HepG2 (cell line): Measurements from ENCODE around the gene NRN1L. TPM values are rescaled to one million over a fixed set of nuclear protein-coding genes. Genes with fewer than 3 reads are reported as not detected.

Experiments
- AKAP8 ChIP-seq: sonication (generic); formaldehyde crosslinking; IDR thresholded peaks from 2 replicates; pipeline ENCODE4 v1.5.1; 2020; ENCODE audit warnings: mild to moderate bottlenecking, missing genetic modification reagents
- HNRNPK ChIP-seq: fragments of 200-400 bp; formaldehyde crosslinking; IDR thresholded peaks from 2 replicates; pipeline ENCODE4 v1.6.1; 2018; ENCODE audit warnings: low read length, low read depth, moderate library complexity, mild to moderate bottlenecking; ENCODE audit not compliant: poor library complexity, severe bottlenecking
- JUND ChIP-seq: sonication (generic); formaldehyde crosslinking; IDR thresholded peaks from 2 replicates; pipeline ENCODE4 v1.8.0; 2022; ENCODE audit warnings: mild to moderate bottlenecking, missing genetic modification reagents
- MXD4 ChIP-seq: IDR thresholded peaks from 2 replicates; pipeline ENCODE4 v1.6.1; 2016; ENCODE audit warnings: mild to moderate bottlenecking, missing biosample characterization, missing genetic modification reagents
- NFE2L2 ChIP-seq: fragments of 150-350 bp; IDR thresholded peaks from 2 replicates; pipeline ENCODE4 v1.6.1; 2014; ENCODE audit warnings: low read length
- NPAS2 ChIP-seq: sonication (generic); formaldehyde crosslinking; IDR thresholded peaks from 2 replicates; pipeline ENCODE4 v1.8.0; 2022; ENCODE audit warnings: mild to moderate bottlenecking, missing genetic modification reagents, borderline replicate concordance
- PITX1 ChIP-seq: sonication (generic); formaldehyde crosslinking; IDR thresholded peaks from 2 replicates; pipeline ENCODE4 v1.5.1; 2020; ENCODE audit warnings: mild to moderate bottlenecking, missing genetic modification reagents
- SAP130 ChIP-seq: IDR thresholded peaks from 2 replicates; pipeline ENCODE4 v1.6.1; 2016; ENCODE audit warnings: low read depth
- SIX4 ChIP-seq: sonication (generic); formaldehyde crosslinking; IDR thresholded peaks from 2 replicates; pipeline ENCODE4 v1.4.0; 2020; ENCODE audit warnings: missing genetic modification reagents
- SMC3 ChIP-seq: IDR thresholded peaks from 2 replicates; pipeline ENCODE4 v1.6.1; 2011; ENCODE audit warnings: low read length, improper control_type of control experiment
- SP5 ChIP-seq: IDR thresholded peaks from 2 replicates; pipeline ENCODE4 v1.6.1; 2016; ENCODE audit warnings: low read depth, borderline replicate concordance
- TMF1 ChIP-seq: sonication (generic); formaldehyde crosslinking; IDR thresholded peaks from 2 replicates; pipeline ENCODE4 v1.8.1; 2022; ENCODE audit warnings: low read depth, missing genetic modification reagents
- WIZ ChIP-seq: sonication (generic); formaldehyde crosslinking; IDR thresholded peaks from 2 replicates; pipeline ENCODE4 v1.5.1; 2020; ENCODE audit warnings: mild to moderate bottlenecking, missing genetic modification reagents
- ZBTB38 ChIP-seq: sonication (generic); formaldehyde crosslinking; IDR thresholded peaks from 2 replicates; pipeline ENCODE4 v1.5.1; 2020; ENCODE audit warnings: mild to moderate bottlenecking, missing genetic modification reagents
- ZNF12 ChIP-seq: sonication (generic); formaldehyde crosslinking; IDR thresholded peaks from 2 replicates; pipeline ENCODE4 v1.5.0; 2020; ENCODE audit warnings: missing genetic modification reagents
- ZNF510 ChIP-seq: sonication (generic); formaldehyde crosslinking; IDR thresholded peaks from 2 replicates; pipeline ENCODE4 v1.4.0; 2020; ENCODE audit warnings: low read depth, mild to moderate bottlenecking, missing genetic modification reagents
- ZNF550 ChIP-seq: sonication (generic); formaldehyde crosslinking; IDR thresholded peaks from 2 replicates; pipeline ENCODE4 v1.4.0; 2020; ENCODE audit warnings: mild to moderate bottlenecking, missing genetic modification reagents, borderline replicate concordance
- ZNF766 ChIP-seq: sonication (generic); formaldehyde crosslinking; IDR thresholded peaks from 2 replicates; pipeline ENCODE4 v1.5.0; 2020; ENCODE audit warnings: missing genetic modification reagents, borderline replicate concordance
- ZSCAN22 ChIP-seq: sonication (generic); formaldehyde crosslinking; IDR thresholded peaks from 2 replicates; pipeline ENCODE4 v1.4.0; 2020; ENCODE audit warnings: mild to moderate bottlenecking, missing genetic modification reagents
- polyA plus RNA-seq, 8 experiments: library from polyadenylated mRNA; depleted of rRNA in 3 of 8; stranded (reverse) in 7 of 8; unstranded in 1 of 8; fragments of >200 nt; fragmentation: Illumina TruSeq in 4 of 8; extraction: Trizol in 4 of 8; gene quantifications; 2 replicates each; pipeline versions ENCODE4 v1.2.1 to v1.2.3, GENCODE V29; 2011 to 2016; ENCODE audit warnings: low read depth in 4 of 8, missing spikeins in 1 of 8, mixed read lengths in 1 of 8; ENCODE audit not compliant: insufficient read depth in 1 of 8
- total RNA-seq, 5 experiments: library from RNA; depleted of rRNA; stranded (reverse); fragments of >200 nt; fragmentation: Illumina TruSeq; extraction: Trizol; gene quantifications; 2 replicates each; pipeline ENCODE4 v1.2.3, GENCODE V29; 2016; ENCODE audit warnings: low read depth in 1 of 5
- TF ChIP-seq, protein P1 (sequence below): sonication (generic); formaldehyde crosslinking; IDR thresholded peaks from 2 replicates; pipeline ENCODE4 v1.9.0; 2022; ENCODE audit warnings: missing genetic modification reagents, mild to moderate bottlenecking, borderline replicate concordance
- TF ChIP-seq, protein P2 (sequence below): sonication (generic); formaldehyde crosslinking; IDR thresholded peaks from 2 replicates; pipeline ENCODE4 v1.4.0; 2020; ENCODE audit warnings: missing genetic modification reagents
- TF ChIP-seq, protein P3 (sequence below): sonication (generic); formaldehyde crosslinking; IDR thresholded peaks from 2 replicates; pipeline ENCODE4 v1.4.0; 2020; ENCODE audit warnings: missing genetic modification reagents, borderline replicate concordance

The NRN1L gene
- total and polyA plus RNA-seq, 2 of the 13 experiments (the other 11 are each of a cell fraction or from before 2014, with no cell fraction given), result 0.53 to 1.2 TPM

- TF ChIP-seq SMC3, result no peak
- no peak for TF ChIP-seq ZNF766
- no peak for TF ChIP-seq ZNF12 (CRISPR knock-in tag)
- 0 out of 2 replicates have a peak, but pooled peaks have one; percentile 32 for TF ChIP-seq PITX1
- TF ChIP-seq ZBTB38, result peak; percentile 4; the same call in 1 of the 2 replicates
- no peak for TF ChIP-seq ZNF510 (CRISPR knock-in tag)
- no peak for TF ChIP-seq AKAP8 (CRISPR knock-in tag)
- TF ChIP-seq JUND, result no peak
- 0 out of 2 replicates have a peak, but pooled peaks have one; percentile 17 for TF ChIP-seq ZSCAN22 (CRISPR knock-in tag)
- no peak for TF ChIP-seq TMF1 (CRISPR knock-in tag)
- no peak for TF ChIP-seq HNRNPK
- TF ChIP-seq SIX4 (CRISPR knock-in tag), result no peak
- TF ChIP-seq WIZ (CRISPR knock-in tag), result no peak
- TF ChIP-seq, protein P1, sequence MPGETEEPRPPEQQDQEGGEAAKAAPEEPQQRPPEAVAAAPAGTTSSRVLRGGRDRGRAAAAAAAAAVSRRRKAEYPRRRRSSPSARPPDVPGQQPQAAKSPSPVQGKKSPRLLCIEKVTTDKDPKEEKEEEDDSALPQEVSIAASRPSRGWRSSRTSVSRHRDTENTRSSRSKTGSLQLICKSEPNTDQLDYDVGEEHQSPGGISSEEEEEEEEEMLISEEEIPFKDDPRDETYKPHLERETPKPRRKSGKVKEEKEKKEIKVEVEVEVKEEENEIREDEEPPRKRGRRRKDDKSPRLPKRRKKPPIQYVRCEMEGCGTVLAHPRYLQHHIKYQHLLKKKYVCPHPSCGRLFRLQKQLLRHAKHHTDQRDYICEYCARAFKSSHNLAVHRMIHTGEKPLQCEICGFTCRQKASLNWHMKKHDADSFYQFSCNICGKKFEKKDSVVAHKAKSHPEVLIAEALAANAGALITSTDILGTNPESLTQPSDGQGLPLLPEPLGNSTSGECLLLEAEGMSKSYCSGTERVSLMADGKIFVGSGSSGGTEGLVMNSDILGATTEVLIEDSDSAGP, result 0 out of 2 replicates have a peak, but pooled peaks have one; percentile 12
- TF ChIP-seq, protein P2, sequence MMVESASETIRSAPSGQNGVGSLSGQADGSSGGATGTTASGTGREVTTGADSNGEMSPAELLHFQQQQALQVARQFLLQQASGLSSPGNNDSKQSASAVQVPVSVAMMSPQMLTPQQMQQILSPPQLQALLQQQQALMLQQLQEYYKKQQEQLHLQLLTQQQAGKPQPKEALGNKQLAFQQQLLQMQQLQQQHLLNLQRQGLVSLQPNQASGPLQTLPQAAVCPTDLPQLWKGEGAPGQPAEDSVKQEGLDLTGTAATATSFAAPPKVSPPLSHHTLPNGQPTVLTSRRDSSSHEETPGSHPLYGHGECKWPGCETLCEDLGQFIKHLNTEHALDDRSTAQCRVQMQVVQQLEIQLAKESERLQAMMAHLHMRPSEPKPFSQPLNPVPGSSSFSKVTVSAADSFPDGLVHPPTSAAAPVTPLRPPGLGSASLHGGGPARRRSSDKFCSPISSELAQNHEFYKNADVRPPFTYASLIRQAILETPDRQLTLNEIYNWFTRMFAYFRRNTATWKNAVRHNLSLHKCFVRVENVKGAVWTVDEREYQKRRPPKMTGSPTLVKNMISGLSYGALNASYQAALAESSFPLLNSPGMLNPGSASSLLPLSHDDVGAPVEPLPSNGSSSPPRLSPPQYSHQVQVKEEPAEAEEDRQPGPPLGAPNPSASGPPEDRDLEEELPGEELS (CRISPR knock-in tag), result no peak
- 0 out of 2 replicates have a peak, but pooled peaks have one; percentile 34 for TF ChIP-seq MXD4 (CRISPR knock-in tag)
- TF ChIP-seq NPAS2, result no peak
- peak; percentile 47; the same call in 1 of the 2 replicates for TF ChIP-seq SP5 (CRISPR knock-in tag)
- no peak for TF ChIP-seq ZNF550 (CRISPR knock-in tag)
- no peak for TF ChIP-seq NFE2L2
- TF ChIP-seq, protein P3, sequence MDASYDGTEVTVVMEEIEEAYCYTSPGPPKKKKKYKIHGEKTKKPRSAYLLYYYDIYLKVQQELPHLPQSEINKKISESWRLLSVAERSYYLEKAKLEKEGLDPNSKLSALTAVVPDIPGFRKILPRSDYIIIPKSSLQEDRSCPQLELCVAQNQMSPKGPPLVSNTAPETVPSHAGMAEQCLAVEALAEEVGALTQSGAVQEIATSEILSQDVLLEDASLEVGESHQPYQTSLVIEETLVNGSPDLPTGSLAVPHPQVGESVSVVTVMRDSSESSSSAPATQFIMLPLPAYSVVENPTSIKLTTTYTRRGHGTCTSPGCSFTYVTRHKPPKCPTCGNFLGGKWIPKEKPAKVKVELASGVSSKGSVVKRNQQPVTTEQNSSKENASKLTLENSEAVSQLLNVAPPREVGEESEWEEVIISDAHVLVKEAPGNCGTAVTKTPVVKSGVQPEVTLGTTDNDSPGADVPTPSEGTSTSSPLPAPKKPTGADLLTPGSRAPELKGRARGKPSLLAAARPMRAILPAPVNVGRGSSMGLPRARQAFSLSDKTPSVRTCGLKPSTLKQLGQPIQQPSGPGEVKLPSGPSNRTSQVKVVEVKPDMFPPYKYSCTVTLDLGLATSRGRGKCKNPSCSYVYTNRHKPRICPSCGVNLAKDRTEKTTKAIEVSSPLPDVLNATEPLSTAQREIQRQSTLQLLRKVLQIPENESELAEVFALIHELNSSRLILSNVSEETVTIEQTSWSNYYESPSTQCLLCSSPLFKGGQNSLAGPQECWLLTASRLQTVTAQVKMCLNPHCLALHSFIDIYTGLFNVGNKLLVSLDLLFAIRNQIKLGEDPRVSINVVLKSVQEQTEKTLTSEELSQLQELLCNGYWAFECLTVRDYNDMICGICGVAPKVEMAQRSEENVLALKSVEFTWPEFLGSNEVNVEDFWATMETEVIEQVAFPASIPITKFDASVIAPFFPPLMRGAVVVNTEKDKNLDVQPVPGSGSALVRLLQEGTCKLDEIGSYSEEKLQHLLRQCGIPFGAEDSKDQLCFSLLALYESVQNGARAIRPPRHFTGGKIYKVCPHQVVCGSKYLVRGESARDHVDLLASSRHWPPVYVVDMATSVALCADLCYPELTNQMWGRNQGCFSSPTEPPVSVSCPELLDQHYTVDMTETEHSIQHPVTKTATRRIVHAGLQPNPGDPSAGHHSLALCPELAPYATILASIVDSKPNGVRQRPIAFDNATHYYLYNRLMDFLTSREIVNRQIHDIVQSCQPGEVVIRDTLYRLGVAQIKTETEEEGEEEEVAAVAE (CRISPR knock-in tag), result no peak
- TF ChIP-seq SAP130 (CRISPR knock-in tag), result 0 out of 2 replicates have a peak, but pooled peaks have one; percentile 5
Measured at GRCh38 chr16:67883146-67883871, 1.4 kb upstream of the NRN1L start (continued).
